ENCODE results near the gene CCDC88C. TPM values are rescaled to one million over a fixed set of nuclear protein-coding genes. Genes with fewer than 3 reads are reported as not detected.

The CCDC88C gene
- total and polyA plus RNA-seq, 2 experiments from 2014 or later: 23.6 to 60.7 TPM

DNA sequence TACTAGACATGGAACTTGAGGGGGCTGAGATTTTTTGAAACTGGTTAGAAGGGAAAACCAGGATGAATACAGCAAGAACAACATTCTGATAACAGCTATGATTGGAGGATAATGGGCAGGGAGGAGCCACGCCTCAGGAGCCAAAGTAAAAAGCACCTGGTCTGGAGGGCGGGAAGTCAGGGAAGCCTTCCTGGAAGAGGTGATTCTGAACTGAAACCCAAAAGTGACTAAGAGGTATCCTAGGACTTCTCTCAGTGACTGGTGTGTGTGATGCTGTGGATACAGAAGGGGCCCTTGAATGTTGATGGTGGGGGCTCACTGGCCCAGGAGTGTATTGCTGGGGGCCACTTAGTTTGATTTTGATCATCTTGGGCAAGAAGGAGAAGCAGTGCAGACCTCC is 154.3 kb downstream of the CCDC88C start:
- Mint-ChIP-seq H3K36me3 (ENCODE audit: low read depth) (no peaks in the 10 kb centered on the region), H3K27me3 (ENCODE audit: insufficient read depth, low read depth, poor library complexity) (peaks cover 22% of the 10 kb centered on the region), H3K4me1 (peaks cover 15% of the 10 kb centered on the region), H3K9me3 (no peaks in the 10 kb centered on the region; the same call in 2 of the 3 replicates), H3K27ac (no peak overlapping the region), H3K4me3 (peak overlapping the region; percentile 83)
- Histone ChIP-seq H3K4me1 (ENCODE audit: insufficient read depth) (no peaks in the 10 kb centered on the region), H4K20me1 (replicated peaks; ENCODE audit: insufficient read depth) (no peaks in the 10 kb centered on the region), H3K79me2 (replicated peaks; ENCODE audit: insufficient read depth) (no peaks in the 10 kb centered on the region), H3K27me3 (ENCODE audit: insufficient read depth) (peaks cover 36% of the 10 kb centered on the region), H3F3A (replicated peaks; ENCODE audit: low read depth) (no peaks in the 10 kb centered on the region), H3K36me3 (ENCODE audit: insufficient read depth) (no peaks in the 10 kb centered on the region), H3K4me3 (no peak overlapping the region), H2AFZ (peak overlapping the region; percentile 99; the same call in 1 of the 2 replicates), H3K4me2 (peak overlapping the region; percentile 94; the same call in 1 of the 2 replicates), H3K27ac (ENCODE audit: low read depth) (no peak overlapping the region), H3K9me2 (ENCODE audit: insufficient read depth) (no peaks in the 10 kb centered on the region)
- no peak for ATAC-seq
- DNase-seq (ENCODE audit: low spot score): no peak
- no peak for TF ChIP-seq CREB1 (CRISPR knock-in tag; IDR thresholded peaks at IDR 0.05; ENCODE audit: low read depth)
- TF ChIP-seq POLR2AphosphoS5 (IDR thresholded peaks at IDR 0.05; ENCODE audit: low read depth): no peak
- no peak for TF ChIP-seq EZH2phosphoT487 (IDR thresholded peaks at IDR 0.05; ENCODE audit: unreplicated experiment)
- TF ChIP-seq CTCF (conservative IDR thresholded peaks at IDR 0.05; ENCODE audit: low read depth in 2 of 2): no peak
- TF ChIP-seq NANOG (IDR thresholded peaks at IDR 0.05; ENCODE audit: borderline replicate concordance): no peak
- TF ChIP-seq JUNB (IDR thresholded peaks at IDR 0.05; ENCODE audit: unreplicated experiment): no peak
- no peak for TF ChIP-seq EZH2 (IDR thresholded peaks at IDR 0.05; ENCODE audit: low read depth, unreplicated experiment)
- TF ChIP-seq, protein P1, sequence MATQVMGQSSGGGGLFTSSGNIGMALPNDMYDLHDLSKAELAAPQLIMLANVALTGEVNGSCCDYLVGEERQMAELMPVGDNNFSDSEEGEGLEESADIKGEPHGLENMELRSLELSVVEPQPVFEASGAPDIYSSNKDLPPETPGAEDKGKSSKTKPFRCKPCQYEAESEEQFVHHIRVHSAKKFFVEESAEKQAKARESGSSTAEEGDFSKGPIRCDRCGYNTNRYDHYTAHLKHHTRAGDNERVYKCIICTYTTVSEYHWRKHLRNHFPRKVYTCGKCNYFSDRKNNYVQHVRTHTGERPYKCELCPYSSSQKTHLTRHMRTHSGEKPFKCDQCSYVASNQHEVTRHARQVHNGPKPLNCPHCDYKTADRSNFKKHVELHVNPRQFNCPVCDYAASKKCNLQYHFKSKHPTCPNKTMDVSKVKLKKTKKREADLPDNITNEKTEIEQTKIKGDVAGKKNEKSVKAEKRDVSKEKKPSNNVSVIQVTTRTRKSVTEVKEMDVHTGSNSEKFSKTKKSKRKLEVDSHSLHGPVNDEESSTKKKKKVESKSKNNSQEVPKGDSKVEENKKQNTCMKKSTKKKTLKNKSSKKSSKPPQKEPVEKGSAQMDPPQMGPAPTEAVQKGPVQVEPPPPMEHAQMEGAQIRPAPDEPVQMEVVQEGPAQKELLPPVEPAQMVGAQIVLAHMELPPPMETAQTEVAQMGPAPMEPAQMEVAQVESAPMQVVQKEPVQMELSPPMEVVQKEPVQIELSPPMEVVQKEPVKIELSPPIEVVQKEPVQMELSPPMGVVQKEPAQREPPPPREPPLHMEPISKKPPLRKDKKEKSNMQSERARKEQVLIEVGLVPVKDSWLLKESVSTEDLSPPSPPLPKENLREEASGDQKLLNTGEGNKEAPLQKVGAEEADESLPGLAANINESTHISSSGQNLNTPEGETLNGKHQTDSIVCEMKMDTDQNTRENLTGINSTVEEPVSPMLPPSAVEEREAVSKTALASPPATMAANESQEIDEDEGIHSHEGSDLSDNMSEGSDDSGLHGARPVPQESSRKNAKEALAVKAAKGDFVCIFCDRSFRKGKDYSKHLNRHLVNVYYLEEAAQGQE (IDR thresholded peaks at IDR 0.05; ENCODE audit: unreplicated experiment): no peak
- no peak for TF ChIP-seq STAT1 (IDR thresholded peaks at IDR 0.05; ENCODE audit: unreplicated experiment)
- TF ChIP-seq, protein P2, sequence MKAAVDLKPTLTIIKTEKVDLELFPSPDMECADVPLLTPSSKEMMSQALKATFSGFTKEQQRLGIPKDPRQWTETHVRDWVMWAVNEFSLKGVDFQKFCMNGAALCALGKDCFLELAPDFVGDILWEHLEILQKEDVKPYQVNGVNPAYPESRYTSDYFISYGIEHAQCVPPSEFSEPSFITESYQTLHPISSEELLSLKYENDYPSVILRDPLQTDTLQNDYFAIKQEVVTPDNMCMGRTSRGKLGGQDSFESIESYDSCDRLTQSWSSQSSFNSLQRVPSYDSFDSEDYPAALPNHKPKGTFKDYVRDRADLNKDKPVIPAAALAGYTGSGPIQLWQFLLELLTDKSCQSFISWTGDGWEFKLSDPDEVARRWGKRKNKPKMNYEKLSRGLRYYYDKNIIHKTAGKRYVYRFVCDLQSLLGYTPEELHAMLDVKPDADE (IDR thresholded peaks at IDR 0.05): no peak
- TF ChIP-seq ZNF114 (CRISPR knock-in tag; IDR thresholded peaks at IDR 0.05): no peak
- TF ChIP-seq ZNF462 (CRISPR knock-in tag; IDR thresholded peaks at IDR 0.05): no peak
